ENCODE results near the gene SEC11A.
"Not testable (repeated sequence)": the region's sequence is repeated elsewhere in the genome, so short reads cannot be mapped to it uniquely, and the experiment has no call there.

Gene SEC11A

DNA sequence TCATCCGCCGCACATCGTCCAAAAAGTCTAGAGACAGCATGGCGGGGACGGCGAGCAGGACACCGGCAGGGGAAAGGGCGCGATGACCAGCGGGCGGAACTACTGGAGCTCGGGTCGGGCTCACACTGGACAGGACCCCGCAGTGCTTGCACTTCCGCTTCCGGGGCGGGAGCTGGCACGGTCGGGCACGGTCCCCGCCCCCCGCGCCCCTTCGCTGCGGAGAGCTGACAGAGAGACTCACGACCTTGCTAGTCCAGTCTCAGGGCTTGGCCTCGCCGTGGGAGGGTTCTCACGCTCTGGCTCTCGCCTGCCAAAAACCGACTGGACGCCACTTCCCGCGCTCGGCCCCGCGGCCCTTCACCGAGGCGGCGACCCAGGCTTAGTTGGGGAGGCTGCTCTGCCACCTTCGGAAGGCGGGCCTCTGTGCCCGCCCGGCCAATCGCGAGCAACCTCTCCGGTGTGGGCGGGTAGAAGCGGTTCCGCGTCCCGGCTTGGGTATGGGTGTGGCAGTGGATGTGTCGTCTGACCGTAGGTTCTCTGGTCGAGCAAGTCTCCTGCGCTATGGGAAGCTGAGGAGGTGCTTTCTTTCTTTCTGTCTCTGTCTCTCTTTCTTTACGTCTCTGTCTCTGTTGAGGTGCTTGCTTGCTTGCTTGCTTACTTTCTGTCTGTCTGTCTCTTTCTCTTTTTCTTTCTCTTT, at the start of gene SEC11A:
TSS of gene SEC11A (minus strand) at position 104 of the 697 bp plus-strand sequence. CDS start at position 40, 64 bp downstream.
- peak; percentile 95 for DNase-seq

DNA sequence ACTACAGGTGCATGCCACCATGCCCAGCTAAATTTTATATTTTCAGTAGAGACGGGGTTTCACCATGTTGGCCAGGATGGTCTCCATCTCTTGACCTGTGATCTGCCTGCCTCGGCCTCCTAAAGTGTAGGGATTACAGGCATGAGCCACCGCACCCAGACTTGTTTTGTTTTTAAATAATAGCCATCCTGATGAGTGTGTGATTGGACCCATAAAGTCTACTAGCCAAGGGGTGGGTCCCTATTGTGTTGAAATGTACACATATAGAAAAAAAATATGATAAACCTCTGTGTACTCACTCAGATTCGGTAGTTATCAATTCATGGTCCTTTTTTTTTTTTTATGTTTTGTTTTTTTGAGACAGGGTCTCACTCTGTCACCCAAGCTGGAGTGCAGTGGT, 49.7 kb upstream of the SEC11A start:
- no peak for DNase-seq

DNA sequence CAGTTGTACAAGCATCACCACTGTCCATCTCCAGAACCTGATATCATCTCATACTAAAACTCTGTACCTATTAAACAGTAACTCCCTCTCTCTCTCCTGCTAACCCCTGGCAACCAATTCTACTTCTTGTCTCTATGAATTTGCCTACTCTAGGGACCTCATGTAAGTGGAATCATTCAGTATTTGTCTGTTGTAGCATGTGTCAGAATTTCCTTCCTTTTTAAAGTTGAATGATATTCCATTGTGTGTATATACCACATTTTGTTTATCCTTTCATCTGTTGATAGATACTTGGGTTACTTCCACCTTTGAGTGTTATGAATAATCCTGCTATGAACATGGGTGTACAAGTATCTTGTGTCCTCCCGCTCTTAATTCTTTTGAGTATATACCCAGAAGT, 49.0 kb upstream of the SEC11A start:
- no peak for DNase-seq

DNA sequence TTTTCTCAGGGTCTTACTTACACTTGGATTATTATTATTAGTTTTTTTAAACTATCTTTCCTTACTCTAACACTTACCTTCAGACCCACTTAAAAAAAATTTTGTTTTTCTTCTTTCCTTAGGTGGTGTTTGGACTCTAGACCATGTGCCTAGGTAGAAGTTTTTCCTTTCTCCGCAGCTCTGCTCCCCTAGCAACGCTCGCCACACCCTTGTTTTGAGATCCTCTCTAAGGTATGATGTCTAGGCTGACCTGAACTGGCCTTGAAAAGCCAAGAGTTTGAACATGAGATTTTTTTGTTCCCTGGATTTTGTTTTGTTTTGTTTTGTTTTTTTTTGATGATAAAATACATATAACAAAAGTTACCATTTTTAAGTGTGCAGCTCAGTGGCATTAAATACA, 48.6 kb upstream of the SEC11A start:
- DNase-seq, result no peak

DNA sequence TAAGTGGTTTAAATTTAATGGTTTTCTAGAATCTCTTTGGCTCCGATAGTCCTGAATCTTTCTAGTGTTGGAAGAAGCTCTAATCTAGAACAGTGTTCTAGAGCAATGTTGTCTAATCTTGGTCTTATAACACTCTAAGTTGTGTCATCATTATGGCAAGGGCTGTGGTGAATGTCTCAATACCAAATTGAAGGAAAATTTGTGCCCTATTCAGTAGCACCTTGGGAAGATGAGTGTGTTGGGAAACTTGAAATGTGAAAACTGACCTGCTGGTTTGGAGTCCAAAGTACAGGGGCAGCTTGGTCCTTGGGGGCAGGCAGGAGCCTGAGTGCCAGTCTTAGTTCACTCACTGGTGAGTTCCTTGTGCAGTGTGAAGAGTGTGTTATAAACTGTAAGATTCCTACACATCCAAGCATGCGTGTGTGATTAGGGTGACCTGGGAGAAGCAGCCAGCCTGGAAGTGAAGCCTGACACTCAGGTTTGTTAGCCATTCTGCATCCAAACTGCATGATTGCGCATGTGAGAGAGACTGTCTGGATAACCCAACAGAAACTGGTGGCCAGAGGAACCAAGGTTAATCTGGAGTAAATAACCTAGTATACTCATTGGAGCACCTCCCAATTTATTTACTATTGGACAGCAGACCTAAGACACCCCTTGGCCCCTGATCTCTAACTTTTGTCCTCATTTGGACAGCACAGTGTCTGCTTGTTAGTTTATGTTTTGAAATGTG, 47.1 kb upstream of the SEC11A start:
- DNase-seq, result no peak

DNA sequence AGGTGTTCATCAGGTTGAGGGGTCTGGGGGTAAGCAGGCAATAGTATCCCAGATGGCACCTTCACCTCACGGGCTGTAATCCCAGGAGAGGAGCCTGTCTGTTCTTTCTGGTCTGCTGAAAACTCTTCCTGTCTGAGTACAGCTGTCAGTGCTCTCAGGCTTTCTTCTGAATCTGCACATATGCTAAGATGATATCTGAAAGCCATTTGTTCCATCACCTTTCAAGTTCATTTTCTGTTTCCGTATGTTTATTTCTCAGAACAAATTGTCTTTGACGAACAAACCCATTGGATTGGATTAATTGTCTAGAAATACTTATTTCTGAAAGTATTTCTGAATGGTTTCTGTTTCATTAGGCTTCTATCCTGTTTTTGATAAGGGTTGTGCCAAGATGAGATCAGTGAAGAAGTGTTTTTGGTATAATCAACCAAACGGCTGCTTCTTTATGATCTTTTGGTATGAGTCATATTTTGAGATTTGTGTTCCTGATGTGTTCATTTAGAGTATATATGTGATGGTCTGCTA, 45.7 kb upstream of the SEC11A start:
- DNase-seq, result no peak

DNA sequence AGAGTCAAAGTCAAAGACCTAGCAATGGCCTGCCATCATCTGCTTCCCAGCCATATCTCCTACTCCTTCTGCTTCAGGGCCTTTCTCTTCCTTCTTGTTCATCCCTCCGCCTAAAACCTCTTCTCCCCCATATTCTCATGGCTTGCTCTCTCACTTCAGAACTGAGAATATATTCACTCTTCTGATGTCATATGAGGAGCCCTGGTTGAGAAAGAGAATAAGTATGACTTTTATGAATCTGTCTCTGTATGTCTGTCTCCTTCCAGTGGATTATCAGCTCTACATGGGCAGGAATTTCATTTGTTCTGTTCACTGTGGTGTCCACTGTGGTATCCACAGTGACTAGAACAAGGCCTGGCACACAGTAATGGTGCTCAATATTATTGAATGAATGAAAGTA, 44.3 kb upstream of the SEC11A start:
- DNase-seq, result no peak

DNA sequence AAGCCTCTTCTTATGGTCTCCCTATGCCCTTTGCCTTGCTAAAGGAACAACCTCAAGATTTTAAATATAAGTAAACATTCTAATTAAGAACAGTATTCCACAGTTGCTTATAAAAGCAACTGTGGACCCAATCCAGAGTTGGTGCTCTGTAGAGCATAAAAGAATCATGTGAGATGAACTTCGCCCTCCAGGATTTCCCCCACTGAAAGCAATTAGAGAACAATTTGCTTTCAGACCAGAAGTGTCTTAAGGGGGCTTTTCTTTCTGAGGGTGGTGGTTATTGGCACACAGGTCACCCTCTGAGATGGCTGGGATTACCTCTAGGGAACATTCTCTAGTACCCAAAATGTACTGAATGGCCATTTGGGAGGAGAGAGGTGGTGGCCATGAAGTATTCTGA, 43.1 kb upstream of the SEC11A start:
- no peak for DNase-seq

DNA sequence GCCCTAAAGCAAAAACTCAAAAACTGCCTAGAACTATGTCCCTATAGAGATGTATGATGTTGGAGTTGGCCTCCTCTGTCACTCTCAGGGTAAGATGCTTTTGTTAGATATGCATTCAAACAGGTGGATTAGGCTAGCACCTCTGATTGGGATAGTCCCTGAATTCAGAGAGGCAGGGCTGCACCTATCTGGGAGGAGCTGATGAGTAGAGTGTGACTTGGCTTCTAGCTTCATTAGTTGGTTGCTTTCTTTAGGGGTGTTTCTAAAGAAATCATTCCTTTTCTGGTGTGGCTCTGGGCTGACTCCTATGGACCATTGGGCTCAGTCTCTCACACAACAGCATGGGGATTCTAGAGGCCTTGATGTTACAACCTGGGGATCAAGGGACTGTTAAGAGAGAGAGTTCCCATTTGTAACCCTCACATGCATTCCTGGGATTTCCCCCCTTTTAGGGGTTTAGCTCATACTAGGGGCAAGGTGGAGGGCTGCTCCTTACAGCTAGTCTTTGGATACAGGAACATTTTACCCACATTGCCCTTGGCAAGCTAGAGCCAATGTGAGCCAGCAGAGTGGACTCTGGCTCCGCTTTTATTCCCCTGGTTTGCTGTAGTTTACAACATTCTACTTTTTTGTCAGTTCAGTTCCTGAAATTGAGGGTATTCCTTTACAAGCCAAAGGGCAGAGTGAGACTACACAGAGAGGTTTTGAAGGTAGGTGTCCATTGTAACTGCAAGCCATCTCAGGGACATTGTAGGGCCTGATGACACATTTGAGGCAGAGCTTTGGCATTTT, 40.0 kb upstream of the SEC11A start:
- no peak for DNase-seq

DNA sequence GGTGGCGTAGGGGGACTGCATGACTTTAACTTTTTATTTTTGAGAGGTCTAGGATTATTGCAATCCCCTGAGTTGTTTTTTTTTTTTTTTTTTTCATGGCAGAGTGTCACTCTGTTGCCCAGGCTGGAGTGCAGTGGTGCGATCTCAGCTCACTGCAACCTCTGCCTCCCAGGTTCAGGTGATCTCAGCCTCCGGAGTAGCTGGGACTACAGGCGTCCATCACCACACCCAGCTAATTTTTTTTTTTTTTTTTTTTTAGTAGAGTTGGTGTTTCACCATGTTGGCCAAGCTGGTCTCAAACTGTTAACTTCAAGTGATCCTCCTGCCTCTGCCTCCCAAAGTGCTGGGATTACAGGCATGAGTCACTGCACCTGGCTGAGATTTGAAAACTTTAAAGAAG, 39.0 kb upstream of the SEC11A start:
- not testable (repeated sequence) for DNase-seq

DNA sequence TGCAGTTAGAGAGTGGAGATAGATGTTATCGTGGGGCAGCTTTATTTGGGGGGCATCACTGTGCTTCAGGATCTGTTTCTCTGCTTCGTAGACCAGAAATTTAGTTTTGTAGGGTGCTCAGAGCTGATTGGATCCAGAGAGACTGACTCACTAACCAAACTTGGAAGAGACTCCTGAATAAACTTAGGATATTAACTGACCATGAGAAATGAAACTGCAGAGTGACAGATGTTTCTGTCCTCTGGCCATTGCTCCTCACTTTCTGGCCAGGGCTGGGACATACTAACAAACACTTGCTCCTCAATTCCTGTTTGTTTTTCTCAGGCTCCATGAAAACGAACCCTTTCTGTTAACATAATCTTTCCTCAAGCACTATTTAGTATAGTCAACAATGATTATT, 36.8 kb upstream of the SEC11A start:
- DNase-seq, result no peak

DNA sequence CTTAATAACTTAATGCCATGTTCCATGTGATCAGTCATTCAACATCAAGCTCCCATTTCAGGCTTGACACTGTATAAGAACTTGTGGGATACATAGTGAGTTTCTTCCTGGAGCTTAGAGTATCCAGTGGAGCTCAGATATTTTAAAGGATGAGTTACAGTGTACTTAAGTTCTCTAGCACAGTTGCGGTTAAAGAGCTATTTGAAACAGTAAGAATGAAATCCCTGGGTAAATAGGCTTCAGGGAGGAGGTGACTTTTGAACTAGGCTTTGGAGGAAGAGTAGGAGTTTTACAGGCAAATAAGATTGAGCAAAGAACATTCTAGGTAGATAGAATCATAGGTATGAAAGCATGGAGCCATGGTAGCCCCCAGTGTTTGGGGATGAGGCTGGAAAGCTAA, 36.3 kb upstream of the SEC11A start:
- no peak for DNase-seq

DNA sequence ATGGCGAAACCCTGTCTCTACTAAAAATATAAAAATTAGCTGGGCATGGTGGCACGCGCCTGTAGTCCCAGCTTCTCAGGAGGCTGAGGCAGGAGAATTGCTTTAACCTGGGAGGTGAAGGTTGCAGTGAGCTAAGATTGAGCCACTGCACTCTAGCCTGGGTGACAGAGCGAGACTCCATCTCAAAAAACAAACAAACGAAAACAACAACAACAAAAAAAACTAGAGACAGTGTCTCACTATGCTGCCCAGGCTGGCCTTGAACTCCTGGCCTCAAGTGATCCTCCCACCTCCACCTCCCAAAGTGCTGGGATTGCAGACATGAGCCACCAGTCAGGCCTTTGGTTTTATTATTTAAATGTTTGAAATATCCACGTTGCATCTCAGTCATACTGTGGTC, 35.8 kb upstream of the SEC11A start:
- not testable (repeated sequence) for DNase-seq

DNA sequence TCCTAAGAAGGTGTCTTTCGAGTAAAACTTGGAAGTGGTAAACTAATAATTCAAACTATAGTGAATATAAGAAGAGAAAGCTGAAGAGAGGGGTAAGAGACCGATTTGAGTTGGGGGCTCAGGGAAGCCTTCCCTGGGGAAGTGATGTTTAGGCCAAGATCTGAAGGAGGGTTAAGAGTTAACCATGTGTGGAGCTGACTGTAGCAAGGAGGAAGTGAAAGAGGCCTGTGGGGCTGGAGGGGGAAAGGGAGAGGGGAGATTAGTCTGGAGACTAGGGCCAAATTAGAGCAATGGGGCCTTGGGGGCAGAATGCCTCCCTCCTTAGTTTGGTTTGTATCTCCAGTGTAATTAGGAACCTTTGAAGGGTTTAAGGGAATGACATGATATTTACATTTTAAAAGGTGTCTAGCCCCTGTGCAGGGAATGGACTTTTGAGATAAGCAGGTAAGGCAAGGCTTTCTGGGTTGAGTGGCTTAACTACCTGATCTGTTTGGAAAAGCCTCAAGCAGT, 34.7 kb upstream of the SEC11A start:
- no peak for DNase-seq

DNA sequence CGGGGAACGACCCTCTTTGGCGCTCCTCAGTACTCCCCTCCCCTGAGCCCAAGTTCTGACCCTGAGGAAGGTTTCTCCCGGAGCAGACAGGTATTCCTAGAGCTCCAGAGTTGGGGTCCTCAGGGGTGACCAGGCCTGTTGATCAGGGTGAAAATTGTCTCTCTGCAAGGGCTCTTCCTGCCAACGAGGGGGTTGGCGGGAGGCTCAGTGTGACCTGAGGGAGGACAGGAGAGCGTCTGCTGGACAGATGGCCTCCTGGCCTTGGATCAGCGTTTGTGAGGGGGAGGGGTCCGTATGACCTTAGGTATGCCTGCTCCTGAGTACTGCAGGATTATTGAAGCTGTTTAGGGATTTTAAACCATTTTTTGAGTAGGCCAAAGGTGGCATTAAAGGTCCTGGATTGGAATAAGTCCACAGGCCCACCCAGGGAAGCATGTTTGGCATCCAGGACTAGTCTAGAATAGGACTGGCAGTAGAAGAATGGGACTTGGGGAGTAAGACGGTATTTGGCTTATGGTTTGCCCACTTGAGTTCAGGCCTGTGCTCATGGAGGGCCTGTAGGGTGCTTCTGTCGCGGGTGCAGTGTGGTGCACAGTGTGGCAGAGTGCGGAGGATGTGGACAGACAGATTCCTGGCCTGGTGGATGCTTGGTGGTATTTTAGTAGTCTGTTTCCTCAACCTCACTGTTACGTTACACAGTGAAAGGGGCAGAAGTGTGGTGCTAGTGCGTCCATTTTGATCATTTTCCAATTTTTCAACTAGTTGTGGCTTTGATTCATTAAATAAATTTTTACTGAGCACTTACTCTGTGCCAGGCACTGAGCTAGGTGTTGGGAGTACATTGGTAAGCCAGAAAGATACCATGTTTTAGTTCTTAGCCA, 33.4 kb upstream of the SEC11A start:
- no peak for DNase-seq

DNA sequence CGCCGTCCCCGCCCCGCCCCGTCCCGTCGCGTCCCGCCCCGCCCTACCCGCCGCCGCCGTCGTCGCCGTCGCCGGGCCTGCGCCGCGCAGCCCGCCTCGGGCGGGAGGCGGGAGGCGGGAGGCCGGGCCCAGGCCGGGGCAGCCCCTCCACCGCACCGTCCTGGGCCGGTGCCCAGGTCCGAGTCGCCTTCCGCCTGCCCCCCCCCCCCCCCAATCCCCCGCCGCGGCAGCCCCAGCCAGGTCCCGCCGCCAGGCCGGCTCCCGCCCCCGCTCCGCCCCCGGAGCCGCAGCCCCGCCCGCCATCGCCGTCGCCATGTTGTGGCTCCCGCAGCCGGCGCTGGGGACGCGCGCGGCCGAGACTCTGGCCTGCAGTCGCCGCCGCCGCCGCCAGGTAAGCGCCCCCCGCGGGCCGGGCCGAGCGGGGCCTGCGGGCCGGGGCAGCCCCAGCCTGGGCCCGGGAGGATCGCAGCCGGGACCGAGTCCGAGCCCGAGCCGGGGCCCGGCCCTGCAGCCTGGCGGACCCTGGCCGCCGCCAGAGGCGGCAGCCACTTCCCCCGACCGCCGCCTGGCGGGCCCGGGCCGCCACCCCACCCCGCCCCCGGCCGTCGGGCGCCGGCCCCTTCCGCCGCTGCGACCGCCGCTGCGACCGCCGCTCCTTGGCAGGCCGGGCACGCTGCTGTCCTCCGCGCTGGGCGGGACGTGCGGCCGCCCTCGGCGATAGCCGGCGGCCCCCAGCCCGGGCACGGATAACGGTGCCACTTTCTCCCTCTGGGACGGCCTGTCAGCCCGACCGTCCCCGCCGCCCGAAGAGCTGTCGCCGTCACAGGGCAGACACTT, 32.6 kb upstream of the SEC11A start, which contains the start of gene ZNF592:
TSS of gene ZNF592 (plus strand) at position 319 of the 837 bp plus-strand sequence. CDS start 34,084 bp downstream, outside the sequence.
- peak; percentile 72 for DNase-seq

DNA sequence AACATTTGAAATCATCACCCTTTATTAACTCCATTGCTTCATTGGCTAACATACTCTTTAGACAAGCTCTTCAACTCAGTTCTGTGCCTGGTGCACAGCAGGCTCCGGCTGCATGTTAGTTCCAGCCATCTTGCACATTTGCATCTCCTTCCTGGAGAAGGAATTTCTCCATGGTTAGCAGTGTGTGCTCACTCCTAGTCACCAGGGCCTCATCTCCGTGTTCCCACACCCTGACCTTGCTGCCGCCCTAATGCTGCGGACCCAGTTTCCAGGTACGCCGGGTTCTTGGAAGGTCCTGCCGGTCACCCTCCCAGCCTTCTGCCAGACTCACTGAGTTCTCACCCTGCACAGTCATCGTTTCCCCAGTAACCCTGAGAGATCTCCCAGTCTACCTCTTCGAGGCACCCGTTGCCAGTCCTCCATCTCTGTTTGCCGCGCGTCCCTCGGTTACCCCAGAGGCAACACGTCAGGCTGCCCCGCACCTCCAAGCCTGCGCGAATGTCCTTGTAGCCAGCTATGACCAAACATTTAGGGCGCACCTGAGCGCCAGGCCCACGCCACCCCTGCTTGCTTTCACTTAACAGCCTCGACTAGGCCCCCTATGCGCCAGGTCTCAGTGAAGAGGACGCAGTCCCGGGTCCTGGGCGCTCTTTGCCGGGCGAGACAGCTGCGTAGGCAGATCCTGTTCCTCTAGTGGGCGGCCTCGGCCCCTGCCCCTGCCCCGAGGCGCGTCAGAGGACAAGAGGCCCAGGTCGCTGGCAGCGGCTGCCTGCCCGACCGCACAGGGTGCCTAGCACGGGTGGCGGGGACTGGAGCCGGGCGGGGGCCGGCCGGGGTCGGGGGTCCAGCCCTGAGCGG, 31.7 kb upstream of the SEC11A start:
- DNase-seq, result peak; percentile 86

DNA sequence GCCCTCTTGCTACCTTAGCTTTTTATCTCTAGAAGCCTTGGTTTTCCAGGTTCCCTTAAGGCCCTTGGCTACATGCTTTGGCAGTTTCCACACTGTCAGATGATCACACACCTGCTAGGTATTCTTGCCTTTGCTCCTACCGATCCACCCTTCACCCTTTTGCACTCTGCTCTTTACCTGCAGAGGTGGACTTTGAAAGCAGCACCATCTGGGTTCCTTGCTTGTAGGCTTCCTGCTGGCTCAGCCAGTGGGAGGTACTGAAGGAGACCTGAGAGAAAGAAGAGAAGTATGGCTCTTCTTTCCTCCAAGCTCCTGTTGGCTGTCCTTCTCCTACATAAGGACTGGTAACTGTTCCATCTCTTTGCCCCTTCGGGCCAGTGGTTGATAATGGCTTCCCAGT, 25.2 kb upstream of the SEC11A start:
- DNase-seq, result no peak

DNA sequence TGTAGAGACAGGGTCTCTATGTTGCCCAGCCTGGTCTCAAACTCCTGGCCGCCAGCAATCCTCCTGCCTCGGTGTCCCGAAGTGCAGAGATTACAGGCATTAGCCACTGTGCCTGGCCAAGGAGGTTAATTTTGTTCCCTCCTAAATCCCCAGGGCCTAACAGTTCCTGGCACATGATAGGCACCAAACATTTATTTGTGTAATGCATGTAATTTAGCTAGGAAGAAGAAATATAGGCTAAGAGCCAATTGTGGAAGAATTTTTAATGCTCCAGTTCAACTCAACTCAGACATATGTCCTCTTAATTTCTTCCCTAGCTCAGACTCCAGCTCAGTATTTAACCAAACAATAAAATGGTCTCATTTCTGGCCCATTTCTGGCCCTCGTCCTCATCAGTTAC, 24.8 kb upstream of the SEC11A start:
- DNase-seq, result no peak

DNA sequence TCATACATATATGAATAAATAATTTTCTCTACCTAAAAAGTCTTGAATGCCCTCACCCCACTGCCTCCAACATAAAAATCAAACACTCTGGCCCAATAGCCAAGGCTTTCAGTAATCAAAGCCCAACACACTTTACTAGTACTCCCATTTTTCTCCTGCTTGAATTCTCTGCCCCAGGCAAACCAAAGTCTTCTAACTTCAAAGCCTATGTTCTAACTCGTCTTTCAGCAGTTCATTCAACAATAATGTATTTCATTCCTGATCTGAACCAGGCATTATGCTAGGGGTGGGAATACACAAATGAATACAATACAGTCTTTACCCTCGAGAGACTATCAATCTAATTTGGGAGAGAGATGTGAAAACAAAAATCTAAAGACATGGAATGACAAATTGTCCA, 21.1 kb upstream of the SEC11A start:
- DNase-seq, result no peak

All from NK-92 treated with Interleukin-12 subunit alpha and Interleukin-12 subunit beta, amount 100 ng/mL, for 24 hours (cell line).